GM11168 (cell line): ENCODE data around the gene SHB.

Experiments
- in situ Hi-C: fragments of 300-500 bp; cut with MboI; formaldehyde crosslinking; loops from one replicate; pipeline ENCODE4 v1.12.0; 2022; ENCODE audit warnings: low sequenced_read_pairs; ENCODE audit not compliant: unreplicated experiment

The SHB gene

DNA sequence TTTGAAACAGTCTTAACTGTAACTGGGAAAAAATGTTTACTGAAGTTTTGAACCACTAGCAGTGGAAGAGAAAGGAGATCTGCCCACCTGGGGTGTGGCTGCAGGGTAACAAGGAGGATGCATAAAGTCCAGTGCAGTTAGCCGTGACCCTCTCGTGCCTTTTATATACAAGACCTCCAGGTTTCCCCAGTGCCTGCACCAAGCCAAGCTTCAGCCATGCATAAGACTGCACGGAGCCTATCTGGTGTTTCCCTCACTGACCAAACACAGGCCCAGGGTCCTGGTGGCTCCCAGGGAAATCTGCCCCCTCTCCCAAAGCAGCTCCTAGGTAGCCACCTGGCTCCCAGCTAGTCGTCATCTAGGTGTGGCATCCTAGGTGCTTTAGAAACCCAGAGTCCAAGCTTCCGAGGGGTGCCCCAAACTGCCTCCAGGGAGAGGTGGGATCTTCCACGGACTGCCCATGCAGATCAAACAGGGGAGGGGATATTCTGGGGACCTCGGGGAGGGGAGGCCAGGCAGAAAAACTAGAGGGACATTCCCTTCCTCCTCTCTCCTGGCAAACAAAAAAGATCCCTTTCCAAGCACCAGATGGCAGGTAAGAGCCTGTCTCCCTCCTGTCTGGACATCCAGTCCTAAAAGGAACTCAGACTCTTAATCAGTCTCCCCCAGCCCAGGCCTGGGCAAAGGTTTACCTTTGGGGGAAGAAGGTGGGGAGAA, 2.7 kb downstream of the SHB start:
- in situ Hi-C loops, result no loop called here

DNA sequence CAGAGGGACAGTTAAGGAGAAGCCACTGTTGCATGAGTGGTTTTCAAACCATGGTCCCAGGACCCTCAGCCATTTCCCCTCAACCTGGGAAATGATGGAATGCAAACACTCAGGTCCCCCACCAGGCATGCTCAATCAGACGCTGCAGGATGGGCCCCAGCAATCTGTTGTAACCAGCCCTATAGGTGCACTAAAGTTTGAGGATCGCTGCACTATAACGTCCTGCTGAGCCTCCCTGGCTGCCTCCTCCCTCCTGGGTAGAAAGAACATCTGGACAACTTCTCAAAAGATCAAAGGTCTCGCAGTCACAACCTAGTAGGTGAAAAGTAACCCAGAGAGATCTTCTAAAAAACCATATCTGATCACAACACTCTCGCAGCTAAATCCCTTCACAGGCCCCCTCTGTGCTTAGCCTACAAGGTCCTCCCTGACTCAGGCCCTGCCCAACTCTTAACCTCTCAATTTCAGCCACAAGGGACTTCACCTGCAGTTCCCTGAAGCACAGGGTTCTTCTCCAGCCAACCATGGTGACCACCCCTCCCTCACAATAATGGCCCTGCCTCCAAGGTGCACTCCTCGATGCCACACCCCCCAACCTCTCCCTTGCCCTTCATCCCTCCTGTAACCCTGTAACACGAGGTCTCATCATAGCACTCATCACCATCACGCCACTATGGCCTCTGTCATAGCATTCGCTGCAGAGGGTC, 3.5 kb downstream of the SHB start:
- in situ Hi-C loops, result no loop called here

DNA sequence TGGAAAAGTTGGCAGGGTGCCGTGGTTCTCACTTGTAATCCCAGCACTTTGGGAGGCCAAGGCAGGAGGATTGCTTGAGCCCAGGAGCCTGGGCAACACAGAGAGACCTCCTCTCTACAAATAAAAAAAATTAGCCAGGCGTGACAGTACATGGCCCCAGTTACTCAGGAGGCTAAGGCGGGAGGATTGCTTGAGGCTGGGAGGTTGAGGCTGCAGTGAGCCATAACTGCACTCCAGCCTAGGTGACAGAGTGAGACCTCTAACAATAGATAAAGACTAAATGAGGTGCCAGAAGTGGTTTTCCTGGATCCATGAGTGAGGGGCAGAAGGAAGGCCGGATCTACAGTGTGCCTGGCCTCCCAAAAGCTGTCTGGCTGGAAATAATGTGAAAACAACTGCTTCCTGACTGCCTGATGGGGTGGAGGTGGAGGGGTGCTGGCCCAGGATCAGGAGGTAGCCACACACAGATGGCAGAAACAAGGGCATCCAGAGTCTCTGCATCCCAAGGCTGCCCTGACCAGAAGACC, 4.1 kb downstream of the SHB start:
- in situ Hi-C loops, result no loop called here

- in situ Hi-C loops, result no loop called here
Measured at GRCh38 chr9:38063363-38063707, 5.7 kb downstream of the SHB start.

GRCh38 chr9:38062498-38063362, 6.3 kb downstream of the SHB start:
- in situ Hi-C loops, result no loop called here

- in situ Hi-C loops, result no loop called here
Measured at GRCh38 chr9:38062106-38062497, 6.9 kb downstream of the SHB start.

DNA sequence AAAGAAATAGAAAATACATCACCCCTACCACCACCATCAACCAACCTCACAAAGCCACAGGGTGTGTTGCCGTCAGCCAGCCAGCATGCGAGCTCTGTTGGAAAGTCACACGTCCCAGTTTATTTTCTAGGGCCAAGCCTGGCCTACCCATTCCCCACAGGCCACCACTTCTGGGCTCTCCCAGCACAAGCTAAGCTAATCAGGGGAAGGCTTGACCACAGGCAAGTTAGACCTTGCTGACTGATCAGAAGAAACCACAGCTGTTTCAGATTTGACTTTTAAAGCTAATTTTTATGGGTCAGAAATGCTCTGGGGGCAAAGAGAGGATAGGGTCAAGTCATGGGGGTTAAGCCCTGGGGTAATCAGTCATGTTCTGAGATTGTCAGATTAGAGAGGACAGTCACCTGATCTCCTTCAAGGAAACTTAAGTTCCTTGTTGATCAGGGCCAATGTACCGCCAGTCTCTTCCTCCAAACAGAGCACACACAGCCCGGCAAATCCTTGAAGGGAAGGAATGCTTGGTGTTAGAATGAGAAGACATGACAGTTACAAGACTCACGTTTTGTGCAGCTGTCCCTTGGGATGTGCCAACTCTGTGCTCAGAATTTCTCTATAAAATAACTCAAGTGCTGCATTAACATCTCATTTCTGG, 7.6 kb downstream of the SHB start:
- in situ Hi-C loops, result no loop called here

- in situ Hi-C loops, result no loop called here
Measured at GRCh38 chr9:38060681-38061080, 8.3 kb downstream of the SHB start.

- in situ Hi-C loops, result no loop called here
Measured at GRCh38 chr9:38059233-38059936, 9.6 kb downstream of the SHB start.

DNA sequence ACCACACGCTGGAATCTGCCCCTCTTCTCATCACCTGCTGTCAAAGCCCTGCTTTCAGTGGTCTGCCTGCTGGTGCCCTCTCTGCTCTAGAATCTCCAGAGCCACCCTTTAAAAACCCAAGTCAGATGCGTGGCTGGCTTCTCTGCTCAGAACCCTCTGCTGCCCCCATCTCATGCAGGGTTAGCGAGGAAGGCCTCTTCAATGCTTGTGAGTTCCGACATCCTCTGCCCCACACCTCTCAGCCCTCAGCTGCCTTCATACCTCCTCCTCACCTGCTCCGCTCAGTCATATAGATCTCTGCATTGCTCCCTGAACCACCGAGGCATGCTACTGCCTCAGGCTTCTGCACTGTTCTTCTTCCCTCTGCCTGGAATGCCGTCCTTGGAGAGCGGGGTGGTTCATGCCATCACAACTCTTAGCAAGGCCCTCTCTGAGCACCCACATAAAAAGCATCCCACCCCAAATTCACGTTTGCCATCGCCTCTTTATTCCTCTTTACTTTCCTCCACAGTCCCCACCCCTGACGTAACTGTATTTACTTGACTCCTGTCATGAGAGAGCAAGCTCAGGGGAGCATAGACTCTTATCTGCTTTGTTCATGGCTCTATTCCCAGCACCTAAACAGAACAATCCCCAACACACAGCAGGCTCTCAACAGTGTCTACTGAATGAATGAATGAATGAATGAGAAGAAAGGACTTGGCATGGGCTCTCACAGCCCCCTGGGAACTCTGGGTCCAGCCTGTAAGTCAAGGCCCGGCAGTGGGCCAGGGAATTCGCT, 10.4 kb downstream of the SHB start:
- in situ Hi-C loops, result no loop called here

DNA sequence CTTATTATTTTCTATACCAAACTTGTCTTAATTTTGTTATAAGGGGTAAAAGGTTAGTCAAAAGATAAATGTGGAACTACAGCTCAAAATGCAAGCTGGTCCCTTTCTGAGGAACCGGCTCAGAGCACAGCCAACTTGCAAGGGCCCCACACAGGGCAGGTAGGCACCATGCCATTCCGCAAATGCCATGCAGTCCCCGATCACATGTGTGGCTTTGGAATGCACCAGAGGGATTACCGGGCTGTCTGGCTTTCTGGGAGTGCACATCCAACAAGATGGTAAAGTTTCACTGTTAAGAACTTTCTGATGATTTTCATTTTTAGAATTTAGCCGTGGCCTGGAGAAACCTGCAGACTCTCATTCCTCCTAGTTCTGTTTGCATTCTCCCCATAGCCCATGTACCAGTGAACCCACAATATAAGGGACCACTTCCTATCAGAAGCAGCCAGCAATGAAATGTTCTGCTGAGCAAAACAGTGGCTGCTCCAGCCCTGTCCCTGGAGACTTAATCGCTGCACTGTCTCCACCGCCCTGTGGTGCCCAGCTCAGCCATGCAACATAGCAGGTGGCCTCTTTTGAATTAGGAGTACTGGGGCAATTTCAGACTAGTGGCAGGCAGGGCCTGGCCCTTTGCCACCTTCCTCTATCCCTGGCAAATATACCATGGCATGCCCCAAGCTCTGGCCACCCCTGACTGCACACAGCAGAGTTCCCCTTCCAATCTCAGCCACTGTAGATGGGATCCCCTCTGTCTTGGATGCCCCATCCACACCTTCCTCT, 11.4 kb downstream of the SHB start:
- in situ Hi-C loops, result no loop called here

GRCh38 chr9:38054653-38055052, 14.4 kb downstream of the SHB start:
- in situ Hi-C loops, result no loop called here

DNA sequence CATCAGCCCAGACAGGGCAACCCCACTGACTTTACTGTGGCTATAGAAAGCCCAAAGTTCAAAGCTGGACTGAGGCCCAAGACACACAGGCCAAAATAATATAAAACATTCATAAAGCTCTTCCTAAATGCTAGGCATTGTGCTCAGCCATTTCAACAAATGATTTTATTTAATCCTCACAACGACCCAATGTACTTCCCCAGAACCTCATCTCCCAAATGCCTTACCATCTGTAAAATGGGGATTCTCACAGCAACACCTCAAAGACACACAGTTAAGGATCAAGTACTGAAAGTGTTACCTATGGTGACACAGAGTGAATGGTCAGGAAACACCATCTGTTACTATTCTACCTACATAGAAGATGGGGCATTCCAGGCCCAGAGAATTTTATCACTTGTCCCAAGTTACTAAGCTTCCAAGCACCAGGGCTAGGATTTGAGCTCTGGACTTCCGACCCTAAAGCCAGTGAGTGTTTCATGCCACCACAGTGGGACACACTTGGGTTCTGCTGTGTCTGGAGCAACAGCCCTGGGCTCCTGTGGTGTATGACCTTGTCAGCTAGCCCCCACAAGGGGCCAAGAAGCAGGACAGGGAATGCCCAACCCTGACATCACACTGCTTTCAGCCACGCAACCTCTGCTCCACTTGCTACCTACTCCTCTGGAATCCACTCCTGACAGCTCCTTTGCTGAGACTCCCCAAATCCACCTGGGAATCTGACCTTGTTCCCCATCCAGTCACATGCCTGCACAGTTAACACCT, 15.1 kb downstream of the SHB start:
- in situ Hi-C loops, result no loop called here

- in situ Hi-C loops, result no loop called here
Measured at GRCh38 chr9:38051780-38052546, 17.1 kb downstream of the SHB start.

DNA sequence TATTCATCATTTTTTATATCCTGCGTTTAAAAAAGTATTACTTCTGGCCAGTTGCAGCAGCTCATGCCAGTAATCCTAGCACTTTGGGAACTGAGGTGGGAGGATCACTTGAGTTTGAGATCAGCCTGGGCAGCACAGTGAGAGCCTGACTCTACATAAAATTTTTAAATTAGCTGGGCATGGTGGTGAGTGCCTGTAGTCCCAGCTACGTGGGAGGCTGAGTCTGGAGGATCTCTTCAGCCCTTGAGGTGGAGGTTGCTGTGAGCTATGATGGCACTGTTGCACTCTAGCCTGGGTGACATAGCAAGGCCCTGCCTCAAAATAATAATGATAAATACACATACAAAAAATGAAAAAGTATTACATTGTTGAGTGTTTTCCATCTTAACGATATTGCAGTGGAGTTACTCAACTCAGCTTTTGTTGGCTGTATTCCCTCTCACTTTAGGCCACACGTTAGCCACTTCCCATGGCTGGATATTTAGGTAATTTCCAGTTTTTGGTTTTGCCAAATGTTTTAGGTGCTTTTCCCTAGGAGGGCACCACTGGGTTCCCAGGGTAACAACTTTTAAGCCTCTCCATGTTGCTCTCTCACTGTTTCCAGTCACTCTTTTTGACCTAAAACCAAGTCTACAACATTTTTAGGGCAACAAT, 20.6 kb downstream of the SHB start:
- in situ Hi-C loops, result no loop called here
